Testis (tissue), 3 donors: ENCODE results near the gene TMEM107. TPM values are rescaled to one million over a fixed set of nuclear protein-coding genes. Genes with fewer than 3 reads are reported as not detected.

Experiments
- DNase-seq: peaks from one replicate; pipeline ENCODE4 v3.0.0-alpha.2; 2019
- H3K27ac ChIP-seq, 2 donors: fragments of 200-600 bp; sonication (generic); one replicate each; pipeline ENCODE4 v1.5.1; 2019
- H3K27me3 ChIP-seq: fragments of 200-600 bp; sonication (generic); one replicate; pipeline ENCODE4 v1.5.1; 2019
- H3K36me3 ChIP-seq: fragments of 200-600 bp; sonication (generic); one replicate; pipeline ENCODE4 v1.5.1; 2017; ENCODE audit warnings: low read depth; ENCODE audit errors: missing control alignments
- H3K4me1 ChIP-seq: fragments of 200-600 bp; sonication (generic); one replicate; pipeline ENCODE4 v1.5.1; 2019
- H3K4me3 ChIP-seq, 2 donors: fragments of 200-600 bp; sonication (generic); one replicate each; pipeline ENCODE4 v1.5.1; 2017 to 2019
- H3K9me3 ChIP-seq: fragments of 200-600 bp; sonication (generic); one replicate; pipeline ENCODE4 v1.5.1; 2017
- POLR2A ChIP-seq: fragments of 450-650 bp; IDR thresholded peaks from one replicate; pipeline ENCODE4 v1.6.1; 2017; ENCODE audit warnings: antibody characterized with exemption, mild to moderate bottlenecking, moderate library complexity
- WGBS, 2 donors: methylation state at CpG; one replicate each; pipeline ENCODE4 v1.1.5; 2018; 5-methylcytosine and 5-hydroxymethylcytosine counted together
- intact Hi-C: fragments of 100-400 bp; cut with DNase I; formaldehyde crosslinking; loops from one replicate; pipeline ENCODE4 v1.15.1; 2023; ENCODE audit warnings: low total_unique reads
- microRNA counts, 2 donors: library from miRNA; unstranded; fragments of <30 nt; microRNA quantifications; one replicate each; lab custom pipeline; 2016
- microRNA-seq, 2 donors: library from miRNA; unstranded; fragments of <30 nt; microRNA quantifications; one replicate each; pipeline ENCODE4, GENCODE V29; 2016; ENCODE audit warnings: borderline number of aligned reads in 2 of 2, borderline replicate concordance in 1 of 2
- polyA plus RNA-seq: library from polyadenylated mRNA; stranded (reverse); fragments of 350-450 nt; fragmentation: Illumina TruSeq; extraction: RNeasy Lipid Tissue Mini Kit (QIAGEN cat#74804); gene quantifications from one replicate; pipeline ENCODE4 v1.2.3, GENCODE V29; 2014; ENCODE audit warnings: low read depth, low replicate concordance; ENCODE audit not compliant: insufficient read depth
- total RNA-seq, 2 donors: library from RNA; depleted of rRNA; stranded (reverse); fragments of >200 nt; gene quantifications; one replicate each; pipeline ENCODE4 v1.2.3, GENCODE V29; 2016
- TF ChIP-seq, protein P1 (sequence below), 3 experiments: fragments of 450-650 bp in 2 of 3; fragments of 200-600 bp in 1 of 3; sonication (generic) in 1 of 3; IDR thresholded peaks; one replicate each; pipeline ENCODE4 v1.5.1; 2016 to 2019; ENCODE audit warnings: antibody characterized with exemption in 3 of 3, mild to moderate bottlenecking in 2 of 3, moderate library complexity in 1 of 3

Gene TMEM107
- total and polyA plus RNA-seq, 3 donors from 2014 or later, result 17.2 to 31.8 (median 23.2) TPM

DNA sequence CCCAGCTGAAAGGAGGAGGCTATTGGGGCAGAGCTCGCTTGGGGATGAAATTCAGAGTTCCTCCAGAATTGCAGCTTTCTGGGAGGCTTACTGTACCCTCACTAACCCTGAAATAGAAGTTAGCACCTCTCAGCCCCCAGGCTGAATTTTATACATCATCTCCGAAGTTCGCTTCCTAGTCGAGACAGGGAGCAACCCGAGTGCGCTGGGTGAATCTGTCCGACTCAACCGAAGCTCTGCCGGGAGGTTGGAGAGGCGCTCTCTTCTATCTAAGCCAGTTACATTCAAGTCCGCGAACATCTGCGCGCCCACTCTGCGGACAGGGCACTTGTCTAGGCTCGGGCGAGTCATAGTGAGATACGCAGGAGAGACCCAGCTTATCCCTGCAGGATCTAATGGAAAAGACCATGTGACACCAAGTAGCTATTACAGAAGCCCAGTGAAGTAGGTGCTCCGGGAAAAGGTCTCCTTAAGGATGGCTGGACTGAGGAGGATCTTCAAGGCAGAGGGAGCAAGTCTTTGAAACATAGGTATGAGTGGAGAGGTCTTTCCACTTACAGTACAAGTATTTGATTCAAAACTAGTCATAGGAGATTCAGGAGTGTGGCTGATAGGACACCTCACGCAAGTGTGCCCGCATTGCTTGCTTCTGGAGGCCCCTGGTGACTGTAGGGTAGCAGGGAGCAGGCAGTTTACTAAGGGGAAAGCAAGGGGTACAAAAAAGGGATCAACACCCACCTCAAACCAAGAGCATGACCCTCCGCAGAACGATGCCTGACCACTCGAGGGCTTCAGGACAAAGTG, 51.6 kb downstream of the TMEM107 start:
- peak overlapping the region in 1 of 2 donors; percentile 69 for H3K4me3 ChIP-seq
- H3K27ac ChIP-seq, result no peak overlapping the region
- H3K27me3 ChIP-seq, result no peaks in the 10 kb centered on the region
- no peak for DNase-seq
- 2 to 3% methylated on average over 17 to 24 of the region's 24 CpGs for WGBS, 2 donors
- TF ChIP-seq, protein P1, sequence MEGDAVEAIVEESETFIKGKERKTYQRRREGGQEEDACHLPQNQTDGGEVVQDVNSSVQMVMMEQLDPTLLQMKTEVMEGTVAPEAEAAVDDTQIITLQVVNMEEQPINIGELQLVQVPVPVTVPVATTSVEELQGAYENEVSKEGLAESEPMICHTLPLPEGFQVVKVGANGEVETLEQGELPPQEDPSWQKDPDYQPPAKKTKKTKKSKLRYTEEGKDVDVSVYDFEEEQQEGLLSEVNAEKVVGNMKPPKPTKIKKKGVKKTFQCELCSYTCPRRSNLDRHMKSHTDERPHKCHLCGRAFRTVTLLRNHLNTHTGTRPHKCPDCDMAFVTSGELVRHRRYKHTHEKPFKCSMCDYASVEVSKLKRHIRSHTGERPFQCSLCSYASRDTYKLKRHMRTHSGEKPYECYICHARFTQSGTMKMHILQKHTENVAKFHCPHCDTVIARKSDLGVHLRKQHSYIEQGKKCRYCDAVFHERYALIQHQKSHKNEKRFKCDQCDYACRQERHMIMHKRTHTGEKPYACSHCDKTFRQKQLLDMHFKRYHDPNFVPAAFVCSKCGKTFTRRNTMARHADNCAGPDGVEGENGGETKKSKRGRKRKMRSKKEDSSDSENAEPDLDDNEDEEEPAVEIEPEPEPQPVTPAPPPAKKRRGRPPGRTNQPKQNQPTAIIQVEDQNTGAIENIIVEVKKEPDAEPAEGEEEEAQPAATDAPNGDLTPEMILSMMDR (IDR thresholded peaks at IDR 0.05), result no peak
- no peak for TF ChIP-seq POLR2A
- no peaks in the 10 kb centered on the region for H3K36me3 ChIP-seq
- intact Hi-C loops, result loop anchor here (10.0 kb wide), 1 partner anchor 60 kb away; no protein-coding TSS in a partner anchor
- H3K9me3 ChIP-seq, result no peaks in the 10 kb centered on the region
- H3K4me1 ChIP-seq, result peaks cover 43% of the 10 kb centered on the region

DNA sequence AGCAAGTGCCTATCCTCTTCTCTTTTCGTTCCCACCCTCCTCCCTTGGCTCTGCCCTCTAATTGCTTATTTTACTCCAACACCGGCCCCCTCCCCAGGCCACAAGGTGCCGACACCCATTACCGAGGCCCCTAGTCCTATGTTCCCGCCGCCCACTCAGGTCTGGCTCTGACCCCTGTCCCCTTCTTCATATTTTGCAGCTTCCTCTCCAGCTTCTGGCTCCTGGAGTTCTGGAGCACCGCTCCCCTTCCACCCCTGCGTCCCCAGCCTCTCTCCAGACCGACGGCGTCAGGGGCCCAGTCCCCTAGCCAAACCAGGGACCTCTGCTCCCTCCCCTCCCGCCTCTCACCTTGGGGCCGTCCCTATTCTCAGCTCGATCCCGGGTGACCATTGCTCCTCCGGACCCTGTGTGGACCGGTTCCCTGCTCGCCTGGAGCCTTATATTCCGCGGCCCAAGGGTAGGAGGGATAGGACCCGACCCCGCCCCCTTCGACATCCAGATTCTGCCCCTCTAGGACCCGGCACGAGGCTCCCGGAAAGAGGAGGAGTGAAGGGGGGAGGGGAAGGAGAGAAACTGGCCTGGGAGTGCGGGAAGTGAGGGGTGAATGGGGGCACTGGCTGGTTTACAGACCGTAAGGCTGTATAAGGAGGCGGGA, 52.4 kb downstream of the TMEM107 start, which contains the start of gene HES7:
Gene HES7 (minus strand): TSS at position 412 of the 655 bp plus-strand sequence. CDS start 22 bp downstream, at position 390.
- Histone ChIP-seq H3K4me1 (peaks cover 43% of the 10 kb centered on the region), H3K9me3 (no peaks in the 10 kb centered on the region), H3K27ac (no peak within 1 kb of the TSS), H3K36me3 (no peaks in the 10 kb centered on the region), H3K4me3 (peak within 1 kb of the TSS; percentile 54 to 69), H3K27me3 (no peaks in the 10 kb centered on the region)
- intact Hi-C loops, result loop anchor here (10.0 kb wide), 1 partner anchor 61 kb away; no protein-coding TSS in a partner anchor
- TF ChIP-seq, protein P1 (IDR thresholded peaks at IDR 0.05), result no peak
- no peak for TF ChIP-seq POLR2A
- DNase-seq, result no peak
- 1% methylated on average over 17 to 29 of the region's 29 CpGs for WGBS, 2 donors

DNA sequence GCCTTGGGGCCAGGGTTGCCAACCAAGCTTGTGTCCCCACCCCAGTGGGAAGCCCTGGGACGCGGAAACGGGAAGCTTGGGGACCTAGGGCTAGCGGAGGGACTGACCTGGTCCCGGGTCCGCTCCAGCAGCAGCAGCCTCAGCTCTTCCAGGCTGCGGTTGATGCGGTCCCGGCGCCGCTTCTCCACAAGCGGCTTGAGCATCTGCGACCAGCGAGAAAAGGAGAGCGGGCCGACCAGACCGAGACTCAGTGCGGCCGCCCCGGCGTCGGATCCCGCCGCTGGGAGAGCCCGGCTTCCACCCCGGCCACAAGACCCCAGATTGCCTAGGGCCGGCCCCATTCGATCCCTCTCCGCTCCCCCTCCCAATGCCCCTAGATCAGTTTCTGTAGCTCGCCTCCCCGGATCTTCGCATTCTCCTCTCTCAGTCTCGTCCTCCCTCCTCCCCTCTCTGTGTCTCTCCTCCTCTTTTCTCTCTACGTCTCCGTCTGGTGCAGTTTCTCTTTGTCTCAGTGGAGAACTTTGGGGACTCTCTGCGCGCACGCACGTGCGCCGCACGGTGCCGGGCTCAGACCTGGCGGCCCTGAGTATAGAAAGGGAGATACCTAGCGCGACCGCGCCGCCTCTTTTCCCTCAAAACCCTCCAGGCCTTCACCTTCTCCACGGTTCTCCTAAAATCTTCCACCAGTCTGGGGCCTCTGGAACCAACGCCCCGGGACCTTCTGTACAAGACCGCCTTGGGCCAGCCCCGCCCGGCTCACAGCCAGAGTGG, 53.1 kb downstream of the TMEM107 start:
- Histone ChIP-seq H3K4me3 (peak overlapping the region; percentile 54 to 62), H3K36me3 (no peaks in the 10 kb centered on the region), H3K4me1 (peaks cover 48% of the 10 kb centered on the region), H3K27me3 (no peaks in the 10 kb centered on the region), H3K27ac (no peak overlapping the region), H3K9me3 (no peaks in the 10 kb centered on the region)
- no peak for DNase-seq
- TF ChIP-seq, protein P1 (IDR thresholded peaks at IDR 0.05), result no peak
- TF ChIP-seq POLR2A, result no peak
- 0 to 1% methylated on average over 34 to 55 of the region's 55 CpGs for WGBS, 2 donors
- intact Hi-C loops, result loop anchor here (10.0 kb wide), 1 partner anchor 62 kb away; no protein-coding TSS in a partner anchor

MicroRNA genes within 50 kb of the gene (microRNA counts, 767-probe panel; counts per million panel counts)
- 0 to 152 counts per million in 2 donors for microRNA hsa-miR-4521 (lab: Ali Mortazavi, UCI)

Small RNA genes within 50 kb of the gene (microRNA-seq; reads per million reads assigned to microRNA genes)
- gene MIR4521 (0 reads per million in 2 donors), gene MIR6883 (0.70 to 2.1 reads per million in 2 donors)

Other genes with a start within 250 kb of the TMEM107 start
- 1 to 10 TPM; 4.3 to 5.2 TPM for gene KCNAB3, start 246.5 kb downstream of the TMEM107 start, total RNA-seq
- 3.3 TPM for gene KCNAB3, start 246.5 kb downstream of the TMEM107 start, polyA plus RNA-seq
- gene TRAPPC1, start 244.4 kb downstream of the TMEM107 start, total RNA-seq, result 10 to 100 TPM; 76.1 to 96.1 TPM
- gene TRAPPC1, start 244.4 kb downstream of the TMEM107 start, polyA plus RNA-seq, result 115 TPM
- 100 to 1,000 TPM in 1 of 2 donors, 10 to 100 TPM in 1; 79.2 to 111 TPM for gene CNTROB, start 244.2 kb downstream of the TMEM107 start, total RNA-seq
- gene CNTROB, start 244.2 kb downstream of the TMEM107 start, polyA plus RNA-seq, result 153 TPM
- gene GUCY2D, start 173.8 kb downstream of the TMEM107 start, total RNA-seq, result 1 to 10 TPM; 1.3 to 1.7 TPM
- 2.4 TPM for gene GUCY2D, start 173.8 kb downstream of the TMEM107 start, polyA plus RNA-seq
- gene ALOX15B, start 137.3 kb downstream of the TMEM107 start, total RNA-seq, result 1 to 10 TPM in 1 of 2 donors, under 1 TPM in 1; 0.79 to 2.2 TPM
- 1.8 TPM for gene ALOX15B, start 137.3 kb downstream of the TMEM107 start, polyA plus RNA-seq
- under 1 TPM; 0.87 to 0.99 TPM for gene ALOX12B, start 88.7 kb downstream of the TMEM107 start, total RNA-seq
- 1.1 TPM for gene ALOX12B, start 88.7 kb downstream of the TMEM107 start, polyA plus RNA-seq
- gene ALOXE3, start 57.9 kb downstream of the TMEM107 start, total RNA-seq, result 1 to 10 TPM; 2.2 to 4.3 TPM
- gene ALOXE3, start 57.9 kb downstream of the TMEM107 start, polyA plus RNA-seq, result 2.7 TPM
- gene HES7, start 52.3 kb downstream of the TMEM107 start, total RNA-seq, result under 1 TPM in 1 of 2 donors, not detected in 1; 0.31 TPM
- 0.25 TPM for gene HES7, start 52.3 kb downstream of the TMEM107 start, polyA plus RNA-seq
- 100 to 1,000 TPM in 1 of 2 donors, 10 to 100 TPM in 1; 96.0 to 119 TPM for gene PER1, start 24.0 kb downstream of the TMEM107 start, total RNA-seq
- 55.1 TPM for gene PER1, start 24.0 kb downstream of the TMEM107 start, polyA plus RNA-seq
- gene VAMP2, start 13.4 kb downstream of the TMEM107 start, total RNA-seq, result 10 to 100 TPM; 66.3 to 76.5 TPM
- 116 TPM for gene VAMP2, start 13.4 kb downstream of the TMEM107 start, polyA plus RNA-seq
- gene BORCS6, start 13.8 kb upstream of the TMEM107 start, total RNA-seq, result 10 to 100 TPM in 1 of 2 donors, 1 to 10 TPM in 1; 8.7 to 10.4 TPM
- gene BORCS6, start 13.8 kb upstream of the TMEM107 start, polyA plus RNA-seq, result 8.5 TPM
- 1 to 10 TPM; 2.4 to 3.7 TPM for gene AURKB, start 34.2 kb upstream of the TMEM107 start, total RNA-seq
- 3.2 TPM for gene AURKB, start 34.2 kb upstream of the TMEM107 start, polyA plus RNA-seq
- 10 to 100 TPM; 30.3 to 40.0 TPM for gene CTC1, start 71.7 kb upstream of the TMEM107 start, total RNA-seq
- gene CTC1, start 71.7 kb upstream of the TMEM107 start, polyA plus RNA-seq, result 22.8 TPM
- gene PFAS, start 72.9 kb upstream of the TMEM107 start, total RNA-seq, result 10 to 100 TPM; 33.3 to 40.5 TPM
- gene PFAS, start 72.9 kb upstream of the TMEM107 start, polyA plus RNA-seq, result 17.6 TPM
- gene RANGRF, start 112.3 kb upstream of the TMEM107 start, total RNA-seq, result 10 to 100 TPM; 37.5 to 43.0 TPM
- 163 TPM for gene RANGRF, start 112.3 kb upstream of the TMEM107 start, polyA plus RNA-seq
- 10 to 100 TPM; 13.1 to 28.2 TPM for gene SLC25A35, start 119.0 kb upstream of the TMEM107 start, total RNA-seq
- 29.9 TPM for gene SLC25A35, start 119.0 kb upstream of the TMEM107 start, polyA plus RNA-seq
- 10 to 100 TPM in 1 of 2 donors, 1 to 10 TPM in 1; 4.5 to 13.4 TPM for gene ARHGEF15, start 133.9 kb upstream of the TMEM107 start, total RNA-seq
- 4.2 TPM for gene ARHGEF15, start 133.9 kb upstream of the TMEM107 start, polyA plus RNA-seq
- gene ODF4, start 163.5 kb upstream of the TMEM107 start, total RNA-seq, result 1 to 10 TPM; 5.3 to 7.7 TPM
- 34.0 TPM for gene ODF4, start 163.5 kb upstream of the TMEM107 start, polyA plus RNA-seq
- 1,000 to 10,000 TPM in 1 of 2 donors, 100 to 1,000 TPM in 1; 769 to 1,617 TPM for gene RPL26, start 206.8 kb upstream of the TMEM107 start, total RNA-seq
- gene RPL26, start 206.8 kb upstream of the TMEM107 start, polyA plus RNA-seq, result 1,360 TPM
- under 1 TPM in 1 of 2 donors, not detected in 1; 0.06 TPM for gene RNF222, start 221.4 kb upstream of the TMEM107 start, total RNA-seq
- gene RNF222, start 221.4 kb upstream of the TMEM107 start, polyA plus RNA-seq, result not detected